Activated T-cell treated with anti-CD3 and anti-CD28 coated beads for 48 hours (primary cell): ENCODE results near the gene ATXN10.
"Not testable (repeated sequence)": the region's sequence is repeated elsewhere in the genome, so short reads cannot be mapped to it uniquely, and the experiment has no call there.

ENCODE experiments used
- DNase-seq: peaks from one replicate; pipeline ENCODE4 v3.0.0-alpha.2; 2020; ENCODE audit warnings: low read depth

ATXN10 gene

DNA sequence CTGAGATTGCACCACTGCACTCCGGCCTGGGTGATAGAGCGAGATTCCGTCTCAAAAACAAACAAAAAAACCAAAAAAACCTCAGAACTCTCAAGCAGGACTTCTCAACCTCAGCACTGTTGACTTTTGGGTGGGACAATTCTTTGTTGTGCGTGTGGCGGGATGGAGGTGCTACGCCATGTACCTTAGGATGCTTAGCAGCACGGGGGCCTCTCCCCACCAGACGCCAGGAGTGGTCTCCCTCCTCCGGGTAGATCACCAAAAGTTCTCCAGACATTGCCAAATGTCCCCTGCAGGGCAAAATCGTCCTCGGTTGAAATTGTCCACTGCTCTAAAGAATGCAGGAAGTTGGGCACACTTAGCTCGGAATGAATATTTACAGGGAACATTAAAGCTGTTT is 26.9 kb upstream of the ATXN10 start:
- DNase-seq = no peak

DNA sequence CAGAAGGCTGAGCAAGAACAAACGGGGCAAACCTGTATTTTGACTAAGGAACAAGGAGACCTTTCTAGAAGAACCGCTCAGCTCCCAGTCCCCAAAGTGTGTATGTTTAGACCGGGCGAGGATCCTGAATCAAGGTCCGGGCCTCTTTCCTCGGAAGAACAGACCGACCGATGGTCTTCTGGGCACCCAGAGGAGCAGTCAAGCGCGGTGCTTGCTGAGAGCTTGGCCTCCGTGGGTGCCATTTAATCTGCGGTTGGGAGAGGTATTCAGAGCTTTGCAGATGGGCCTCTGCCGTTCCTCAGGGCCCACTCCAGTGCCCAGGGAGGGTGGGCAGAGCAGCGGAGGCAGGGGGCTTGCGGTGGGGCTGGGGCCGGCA is 26.5 kb upstream of the ATXN10 start:
- no peak for DNase-seq

DNA sequence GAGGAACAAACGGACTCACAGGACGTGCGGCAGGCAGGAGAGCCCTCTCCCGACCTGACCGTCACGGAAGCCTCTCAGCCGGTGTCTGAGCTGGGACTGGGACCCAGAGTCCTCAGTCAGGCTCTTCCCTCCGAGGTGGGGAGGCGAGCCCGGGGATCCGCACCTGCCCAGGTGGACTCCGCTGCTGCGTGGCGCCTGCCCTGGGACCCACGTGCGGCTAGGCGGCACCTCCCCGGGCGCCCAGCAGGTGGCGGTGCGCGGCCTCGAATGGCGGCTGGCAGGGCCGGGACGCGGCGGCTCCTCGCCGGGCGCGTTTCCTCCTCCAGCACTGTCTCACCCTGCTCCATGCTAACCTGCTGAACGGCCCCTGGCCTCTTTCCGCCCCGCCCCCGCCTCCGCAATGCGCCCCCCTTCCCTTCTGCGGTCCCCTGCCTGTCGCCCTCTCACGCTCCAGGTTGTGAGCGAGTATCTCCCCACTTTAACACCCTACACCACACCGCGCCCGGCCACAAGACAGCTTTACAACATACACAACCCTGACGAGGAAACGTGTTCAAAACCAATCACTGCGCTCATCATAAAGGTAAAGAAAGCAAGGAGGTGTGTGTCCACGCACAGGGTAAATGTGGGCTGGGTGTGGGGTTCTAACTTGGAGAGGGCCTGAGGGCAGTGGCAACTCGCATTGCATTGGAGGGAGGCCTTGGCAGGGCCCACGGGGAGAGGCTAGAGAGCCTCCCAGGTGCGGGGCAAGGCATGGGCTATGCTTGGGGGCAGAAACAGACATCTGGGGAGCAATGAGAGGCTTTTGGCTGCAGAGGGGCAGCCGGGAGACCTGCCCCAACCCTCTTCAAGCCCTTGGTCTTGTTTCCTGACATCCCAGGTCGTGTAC is 25.9 kb upstream of the ATXN10 start:
- DNase-seq = peak; percentile 81

DNA sequence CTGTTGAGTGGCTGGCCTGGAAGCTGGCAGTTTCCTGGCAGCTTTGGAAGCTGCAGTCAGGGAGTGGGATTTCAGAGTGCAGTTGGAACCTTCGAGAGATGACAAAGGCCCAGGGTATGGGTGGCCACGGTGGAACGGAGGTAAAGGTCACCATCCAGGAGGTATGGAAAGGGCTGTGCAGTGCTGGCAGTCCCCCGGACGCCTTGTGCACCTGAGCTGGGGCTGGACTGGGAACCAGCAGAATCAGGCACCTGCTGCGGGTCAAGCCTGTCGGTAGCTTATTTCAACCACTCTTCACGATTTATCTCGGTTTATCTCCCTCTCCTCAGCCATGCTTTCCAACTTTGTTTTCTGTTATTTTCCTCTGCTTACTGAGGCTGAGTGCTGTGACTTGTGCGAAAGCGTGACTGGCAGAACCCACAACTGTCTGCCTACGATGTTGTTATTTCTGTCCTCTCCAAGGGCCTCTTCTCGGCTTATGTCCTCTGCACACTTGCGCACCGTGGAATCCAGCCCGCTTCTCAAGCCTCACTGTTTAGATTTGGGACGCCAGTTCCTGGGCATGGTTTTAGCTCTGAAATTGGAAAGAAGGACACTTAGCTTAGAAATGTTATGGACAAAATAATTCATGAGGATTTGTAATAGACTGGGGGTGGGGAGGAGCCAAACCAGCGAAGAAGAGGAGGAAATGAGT is 24.0 kb upstream of the ATXN10 start:
- no peak for DNase-seq

DNA sequence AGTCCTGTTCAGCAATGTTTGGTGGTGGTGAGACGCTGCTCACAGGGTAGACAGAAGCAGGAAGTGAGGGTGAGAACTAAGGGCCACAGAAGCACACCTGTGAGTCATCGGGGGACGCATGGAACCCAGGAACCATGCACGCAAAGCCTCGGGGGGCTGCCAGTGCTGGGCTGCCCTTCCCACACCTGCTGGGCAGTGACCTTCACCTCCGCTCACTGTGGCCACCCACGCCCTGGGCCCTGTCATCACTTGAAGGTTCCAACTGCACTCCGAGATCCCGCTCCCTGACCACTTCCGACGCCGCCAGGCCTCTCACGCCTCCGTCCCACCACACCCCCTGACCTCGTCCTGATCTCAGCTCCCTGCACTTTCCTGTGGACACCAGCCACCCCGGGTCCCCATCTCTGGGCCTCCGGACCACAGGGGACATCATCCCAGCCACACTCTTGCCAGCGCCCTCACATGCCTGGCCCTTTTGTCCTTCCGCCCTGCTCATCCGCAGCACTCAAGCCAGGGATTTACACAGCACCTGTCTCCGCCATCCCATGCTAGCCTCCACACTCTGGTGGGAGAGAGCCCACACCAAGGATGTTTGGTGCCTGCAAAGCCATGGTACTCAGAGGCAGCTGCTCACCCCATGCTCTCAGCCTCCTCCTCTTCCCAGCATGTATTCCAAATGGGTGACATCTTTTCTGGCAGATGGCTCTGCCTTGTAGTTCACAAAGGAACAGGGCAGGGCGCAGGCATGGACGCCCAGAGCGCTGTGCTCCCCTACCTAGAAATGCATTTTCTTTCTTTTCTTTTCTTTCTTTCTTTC is 23.1 kb upstream of the ATXN10 start:
- no peak for DNase-seq

DNA sequence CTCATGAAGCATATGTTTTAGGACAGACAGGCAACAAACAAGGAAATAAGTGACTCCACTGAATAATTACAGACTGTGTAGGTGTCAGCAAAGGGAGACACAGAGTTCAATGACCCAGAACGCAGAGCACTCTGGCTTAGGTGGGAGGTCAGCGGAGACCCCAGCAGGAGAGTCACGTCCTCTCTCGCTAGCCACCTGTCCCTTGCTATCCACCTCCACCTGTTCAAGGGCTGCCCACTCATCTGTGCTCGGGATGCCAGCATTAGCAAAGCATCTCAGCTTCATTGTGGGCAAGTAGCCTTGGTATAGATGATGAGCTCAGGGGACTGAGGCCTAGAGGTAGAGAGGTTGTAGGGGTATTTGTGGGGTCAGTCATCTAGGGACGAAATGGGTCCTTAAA is 21.8 kb upstream of the ATXN10 start:
- DNase-seq = no peak

DNA sequence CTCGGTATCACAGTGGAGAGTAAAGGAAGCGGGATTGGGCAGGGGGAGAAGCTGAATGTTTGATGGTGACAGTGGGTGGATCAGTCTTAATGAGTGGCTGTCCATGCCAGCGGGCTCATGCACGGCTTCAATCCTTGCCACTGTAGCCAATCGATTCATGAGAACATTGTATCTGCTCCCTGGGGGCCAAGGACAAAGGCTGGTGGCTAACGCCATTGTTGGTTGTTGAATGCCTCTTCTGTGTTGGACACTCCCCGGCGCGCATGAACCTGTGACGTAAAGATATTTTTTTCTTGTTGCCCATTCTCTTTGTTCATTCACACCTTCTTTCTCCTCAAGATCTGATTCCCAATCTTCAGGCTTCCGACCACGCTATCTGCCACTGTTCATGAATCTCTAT is 20.9 kb upstream of the ATXN10 start:
- no peak for DNase-seq

DNA sequence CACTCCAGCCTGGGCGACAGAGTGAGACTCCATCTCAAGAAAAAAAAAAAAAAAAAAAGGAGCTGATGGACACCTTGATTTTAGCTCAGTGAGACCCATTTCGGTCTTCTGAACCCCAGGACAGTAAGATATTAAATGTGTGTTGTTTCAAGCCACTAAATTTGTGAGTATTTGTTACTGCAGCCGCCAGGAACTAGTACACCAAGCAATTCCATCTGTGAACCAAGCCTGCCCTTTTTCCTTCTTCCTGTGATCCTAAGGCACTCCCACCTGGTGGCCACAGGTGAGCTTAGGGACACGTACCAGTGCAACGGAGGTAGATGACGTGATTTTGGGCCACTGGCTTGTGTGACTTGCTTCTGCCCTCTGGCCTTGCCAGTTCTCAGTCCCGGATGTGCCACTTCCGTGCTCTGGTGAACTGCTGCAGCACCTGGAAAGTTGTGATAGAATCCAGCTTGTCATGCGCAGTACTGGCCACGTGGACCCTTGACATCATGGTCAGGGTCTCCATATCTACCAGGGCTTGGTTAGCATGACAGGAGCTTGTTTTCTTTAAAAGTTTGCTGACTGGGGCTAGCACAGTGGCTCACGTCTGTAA is 19.6 kb upstream of the ATXN10 start:
- DNase-seq = no peak

DNA sequence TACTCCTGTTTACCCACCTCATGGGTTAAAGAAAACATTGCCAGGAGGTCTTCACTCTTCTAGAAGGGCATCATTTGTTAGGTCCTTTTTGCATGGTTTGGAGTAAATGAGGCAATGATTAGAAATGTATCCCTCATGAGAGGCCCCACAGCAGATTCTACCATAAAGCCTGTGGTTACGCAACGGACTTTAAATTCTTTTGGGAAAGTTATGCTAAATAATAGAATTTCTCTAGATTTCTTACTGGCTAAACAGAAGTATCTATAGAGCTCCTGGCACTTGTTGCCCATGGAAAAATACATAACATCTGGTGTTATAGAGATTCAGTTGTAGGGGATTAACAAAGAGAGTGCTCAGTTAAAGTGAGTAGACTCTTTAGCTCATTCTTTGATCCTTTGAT is 15.1 kb upstream of the ATXN10 start:
- no peak for DNase-seq

DNA sequence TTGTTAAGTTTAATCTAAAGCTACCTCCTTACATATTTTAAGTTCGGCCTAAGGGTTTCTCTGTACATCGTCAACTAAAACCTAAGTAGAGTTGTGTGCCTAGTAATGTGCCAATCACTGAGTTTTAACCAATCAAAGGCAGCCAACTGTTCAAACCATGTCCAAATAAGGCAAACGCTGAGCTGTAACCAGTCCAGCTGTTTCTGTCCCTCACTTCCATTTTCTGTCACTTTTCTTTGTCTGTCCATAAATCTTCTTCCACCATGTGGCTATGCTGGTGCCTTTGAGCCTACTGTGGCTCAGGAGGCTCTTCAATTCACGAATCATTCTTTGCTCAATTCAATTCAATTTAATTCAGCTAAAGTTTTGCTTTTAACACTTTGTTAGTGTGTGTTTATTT is 13.9 kb upstream of the ATXN10 start:
- DNase-seq = no peak

DNA sequence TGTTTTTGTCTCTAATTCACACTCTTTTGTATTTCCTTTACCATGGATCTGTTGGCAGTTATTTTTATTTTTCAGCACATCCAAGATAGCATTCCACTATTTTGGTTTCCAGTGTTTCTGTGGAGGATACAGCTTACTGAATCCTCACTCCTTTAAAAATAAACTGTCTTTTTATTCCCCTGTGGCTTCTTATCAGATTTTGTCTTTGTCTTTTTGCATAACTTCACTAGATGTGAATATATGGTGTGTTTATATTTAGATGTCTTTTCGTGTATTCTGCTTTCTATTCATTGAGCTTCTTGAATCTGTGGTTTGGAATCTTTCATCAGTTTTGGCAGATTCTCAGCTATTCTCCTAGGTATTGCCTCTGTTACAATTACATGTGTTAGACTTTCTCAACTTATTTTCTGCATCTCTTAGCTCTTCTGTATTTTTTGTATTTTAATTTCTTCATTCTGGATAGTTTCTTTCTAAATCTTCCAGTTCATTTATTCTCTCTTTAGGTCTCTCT is 7.4 kb upstream of the ATXN10 start:
- no peak for DNase-seq

DNA sequence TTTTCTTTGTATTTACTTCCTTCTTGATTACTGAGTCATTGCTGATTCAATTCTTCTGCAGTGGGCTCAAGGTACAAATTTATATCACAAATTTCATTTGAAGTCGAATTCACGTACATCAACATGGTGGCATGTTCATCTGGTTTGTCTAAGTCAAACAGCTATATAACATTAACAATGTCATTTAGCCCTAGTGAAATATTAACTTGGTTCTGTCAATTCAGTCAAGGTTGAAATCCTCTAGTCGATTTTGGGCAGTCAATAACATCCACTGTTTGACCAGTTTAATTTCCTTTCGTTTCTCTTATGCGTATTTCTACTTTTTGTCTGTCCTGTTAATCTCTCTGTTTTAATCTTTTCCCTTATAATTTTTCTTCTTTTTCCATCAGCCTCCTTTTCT is 4.1 kb upstream of the ATXN10 start:
- no peak for DNase-seq

DNA sequence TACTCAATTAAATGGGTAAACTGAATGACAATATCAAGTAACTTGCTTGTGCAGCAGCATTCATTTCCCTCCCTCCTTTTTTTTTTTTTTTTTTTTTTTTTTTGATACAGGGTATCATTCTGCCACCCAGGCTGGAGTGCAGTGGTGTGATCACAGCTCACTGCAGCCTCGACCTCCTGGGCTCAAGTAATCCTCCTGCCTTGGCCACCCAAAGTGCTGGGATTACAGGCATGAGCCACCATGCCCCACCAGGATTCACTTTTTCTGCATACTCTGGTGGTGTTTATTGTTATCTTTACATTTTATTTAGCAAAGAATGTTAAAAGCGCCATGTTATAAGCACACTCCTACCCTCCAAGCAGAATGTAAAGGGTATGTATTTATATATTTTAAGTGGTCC is 1.3 kb upstream of the ATXN10 start:
- not testable (repeated sequence) for DNase-seq

DNA sequence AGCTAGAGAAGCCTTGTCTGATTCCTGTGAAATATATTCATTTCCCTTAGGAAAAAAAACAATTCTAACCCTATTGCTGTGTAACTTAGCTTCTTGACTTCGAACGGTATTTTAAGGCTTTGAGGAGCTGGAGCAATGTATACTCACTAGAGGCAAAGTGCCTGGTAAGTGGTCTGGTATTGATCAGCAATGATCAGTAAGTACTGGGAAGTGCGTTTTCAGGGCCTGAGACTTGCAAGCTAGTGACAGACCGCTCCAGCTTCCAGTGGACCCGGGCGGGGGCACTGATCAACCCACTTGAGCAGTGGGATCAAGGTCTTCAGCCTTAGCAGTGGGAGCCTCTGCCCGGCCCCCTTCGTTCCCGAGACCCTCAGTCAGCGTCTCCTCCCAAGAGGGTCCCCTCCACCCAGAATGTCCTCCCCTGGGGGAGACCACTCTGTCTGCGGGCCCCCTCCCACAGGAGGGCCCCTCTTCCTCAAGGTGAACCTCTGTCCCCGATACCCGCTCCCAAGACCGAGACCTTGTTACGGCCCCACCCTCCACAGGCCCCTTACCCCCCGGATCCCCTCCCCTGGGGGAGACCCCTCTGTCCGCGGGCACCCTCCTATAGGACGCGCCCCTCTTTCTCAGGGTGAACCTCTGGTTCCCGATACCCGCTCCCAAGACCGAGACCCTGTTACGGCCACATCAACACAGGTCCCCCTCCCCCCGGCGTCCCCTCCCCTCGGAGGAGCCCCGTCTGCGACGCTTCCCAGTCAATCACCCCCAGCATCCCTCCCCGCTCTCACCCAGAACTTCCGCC is 452 bp upstream of the ATXN10 start:
- no peak for DNase-seq

DNA sequence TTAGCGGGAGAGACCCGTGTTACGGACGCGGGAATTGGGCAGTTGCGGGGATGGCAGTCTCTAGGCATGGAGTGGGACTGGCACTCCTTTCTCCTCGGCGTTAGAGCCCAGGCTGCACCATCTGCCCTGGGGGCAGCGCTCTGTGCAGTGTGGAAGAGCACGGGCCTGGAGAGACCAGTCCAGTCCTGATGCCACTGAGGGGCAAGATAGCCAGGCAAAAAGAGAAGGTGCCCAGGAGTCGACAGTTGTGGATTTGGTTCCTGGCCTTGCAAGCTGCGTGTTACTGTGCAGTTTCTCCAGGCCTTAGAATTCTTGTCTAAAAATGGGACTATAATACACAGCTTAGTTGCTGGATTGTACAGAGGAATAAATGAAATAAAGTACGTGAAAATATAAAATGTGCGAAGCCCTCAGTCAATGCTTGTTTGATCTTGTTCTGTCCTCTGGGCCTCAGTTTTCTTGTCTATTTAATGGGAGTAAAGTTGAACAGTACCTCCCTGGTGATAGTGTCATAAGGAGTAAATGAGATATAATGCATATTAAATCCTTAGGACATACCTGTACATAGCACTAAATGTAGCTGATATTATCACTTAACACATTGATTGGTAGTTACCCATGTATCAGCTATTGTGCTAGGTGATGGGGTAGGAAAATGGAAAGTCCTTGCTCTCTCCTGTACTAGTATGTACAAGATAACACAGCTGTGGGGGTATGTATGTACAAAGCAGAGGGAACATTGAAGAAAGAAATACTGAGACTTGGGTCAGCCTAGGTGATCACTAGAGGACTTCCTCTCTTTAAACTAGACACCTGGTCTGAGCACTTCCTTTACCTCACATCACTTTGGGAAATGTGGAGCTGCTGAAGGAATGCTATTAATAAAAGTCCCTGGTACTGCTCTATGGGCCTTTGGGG is 1.2 kb downstream of the ATXN10 start:
- no peak for DNase-seq

DNA sequence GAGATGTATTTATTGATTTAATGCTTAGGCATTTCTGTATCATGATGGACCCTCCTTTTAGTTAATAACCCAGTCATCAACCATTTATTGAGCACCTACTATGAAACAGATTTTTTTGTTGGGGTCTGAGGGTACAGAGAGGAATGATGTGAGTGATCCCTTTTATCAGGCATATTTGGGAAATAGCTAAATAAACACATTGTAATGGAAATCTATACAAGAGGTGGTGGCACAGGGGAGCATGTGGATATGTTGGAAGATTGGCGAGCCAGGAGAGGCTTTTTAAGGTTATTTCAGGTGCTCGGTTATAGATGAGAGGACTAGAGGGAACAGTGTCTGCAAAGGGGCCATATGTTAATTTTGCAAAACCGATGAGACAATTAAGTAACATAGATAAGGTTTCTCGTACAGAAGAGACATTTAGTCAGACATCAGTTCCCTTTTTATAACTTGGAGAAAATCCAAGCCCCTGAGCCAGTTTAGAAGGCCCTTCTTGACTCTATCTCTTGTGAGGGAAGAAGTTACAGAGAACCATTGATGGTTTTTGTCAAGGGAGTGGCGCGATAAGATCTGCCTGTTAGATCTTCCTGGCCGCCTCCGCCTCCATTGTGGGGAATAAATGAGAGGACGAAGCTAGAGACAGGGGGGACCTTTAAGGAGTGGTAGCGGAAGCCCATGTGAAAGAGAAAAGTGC is 2.0 kb downstream of the ATXN10 start:
- no peak for DNase-seq

DNA sequence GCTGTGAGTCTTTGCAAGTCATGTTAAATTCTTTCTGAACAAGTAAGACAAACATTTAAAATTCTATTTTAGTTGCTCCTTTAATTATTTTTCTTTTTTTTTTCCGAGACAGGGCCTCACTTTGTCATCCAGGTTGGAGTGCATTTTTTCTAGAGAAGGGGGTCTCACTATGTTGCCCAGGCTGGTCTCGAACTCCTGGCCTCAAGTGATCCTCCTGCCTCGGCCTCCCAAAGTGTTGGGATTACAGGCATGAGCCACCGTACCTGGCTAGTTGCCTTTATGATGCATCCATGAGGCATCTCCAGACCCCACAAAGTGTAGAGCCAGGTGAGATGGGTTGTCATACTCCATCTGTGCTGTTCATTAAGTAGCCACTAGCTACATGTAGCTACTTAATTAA is 4.4 kb downstream of the ATXN10 start:
- DNase-seq = no peak

DNA sequence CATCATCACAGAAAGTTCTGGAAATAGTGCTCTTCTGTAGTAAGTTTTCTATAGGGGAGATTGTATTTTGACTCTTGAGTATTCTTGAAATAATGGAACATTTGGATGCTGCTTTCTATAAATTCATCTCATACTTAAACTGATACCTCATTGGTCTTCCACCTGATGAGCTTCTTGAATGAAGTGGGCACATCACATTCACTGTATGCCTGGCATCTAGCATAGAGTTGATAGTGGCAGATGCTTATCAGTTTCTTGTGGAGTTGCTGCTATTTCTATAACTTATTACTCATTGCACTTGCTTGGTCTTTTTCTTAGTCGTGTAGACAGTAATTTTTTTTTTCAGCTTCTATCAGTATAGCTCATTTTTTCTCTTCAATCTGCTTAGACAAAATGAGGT is 5.4 kb downstream of the ATXN10 start:
- no peak for DNase-seq
